ENCODE results near the gene RTEL1.
A peak's percentile ranks its signal among the peaks of the same experiment; 100 is the strongest.
"Not testable (repeated sequence)": the region's sequence is repeated elsewhere in the genome, so short reads cannot be mapped to it uniquely, and the experiment has no call there.

The RTEL1 gene

GRCh38 chr20:63671695-63672094 is 13.6 kb downstream of the RTEL1 start:
- not testable (repeated sequence) for DNase-seq

- no peak for DNase-seq
These were observed 14.6 kb downstream of the RTEL1 start for GRCh38 chr20:63672666-63673065.

GRCh38 chr20:63673951-63674350 is 15.8 kb downstream of the RTEL1 start:
- DNase-seq: no peak

GRCh38 chr20:63675681-63676368 is 17.7 kb downstream of the RTEL1 start:
- DNase-seq: no peak

GRCh38 chr20:63678071-63678470 is 20.0 kb downstream of the RTEL1 start:
- no peak for DNase-seq

GRCh38 chr20:63678667-63679465 is 20.8 kb downstream of the RTEL1 start:
- DNase-seq: no peak

- DNase-seq: no peak
These were observed 21.7 kb downstream of the RTEL1 start for GRCh38 chr20:63679799-63680305.

GRCh38 chr20:63680427-63680826 is 22.3 kb downstream of the RTEL1 start:
- DNase-seq: no peak

GRCh38 chr20:63680857-63681608 is 22.9 kb downstream of the RTEL1 start:
- DNase-seq: no peak

GRCh38 chr20:63681609-63682142 is 23.6 kb downstream of the RTEL1 start:
- no peak for DNase-seq

GRCh38 chr20:63682384-63683139 is 24.4 kb downstream of the RTEL1 start:
- no peak for DNase-seq

GRCh38 chr20:63685269-63686026 is 27.3 kb downstream of the RTEL1 start:
- DNase-seq: no peak

GRCh38 chr20:63686094-63686491 is 28.0 kb downstream of the RTEL1 start:
- DNase-seq: no peak

- DNase-seq: peak; percentile 73
These were observed 28.6 kb downstream of the RTEL1 start for GRCh38 chr20:63686492-63687321.

- DNase-seq: no peak
These were observed 29.5 kb downstream of the RTEL1 start for GRCh38 chr20:63687419-63688178.

- no peak for DNase-seq
These were observed 30.3 kb downstream of the RTEL1 start for GRCh38 chr20:63688228-63689045.

GRCh38 chr20:63689046-63690002 is 31.2 kb downstream of the RTEL1 start:
- DNase-seq: no peak
